Liver (tissue), 9 donors: ENCODE results near the gene SNCAIP. TPM values are rescaled to one million over a fixed set of nuclear protein-coding genes. Genes with fewer than 3 reads are reported as not detected.

ENCODE experiments used
- DNase-seq: peaks from one replicate; pipeline ENCODE4 v3.0.0-alpha.2; 2017; ENCODE audit warnings: low spot score
- H3K27ac ChIP-seq, 2 donors: one replicate each; pipeline ENCODE4 v1.7.0; 2013; ENCODE audit warnings: inconsistent platforms in 2 of 2, low read length in 2 of 2, control low read depth in 1 of 2, low read depth in 1 of 2, mild to moderate bottlenecking in 1 of 2
- H3K27me3 ChIP-seq, 4 donors: one replicate each; pipeline versions ENCODE4 v1.6.1 to v1.7.0; 2013; ENCODE audit warnings: low read length in 3 of 4, inconsistent platforms in 1 of 4, mild to moderate bottlenecking in 1 of 4, moderate library complexity in 1 of 4; ENCODE audit not compliant: control insufficient read depth in 4 of 4, insufficient read depth in 4 of 4
- H3K36me3 ChIP-seq, 4 donors: one replicate each; pipeline versions ENCODE4 v1.6.1 to v1.7.0; 2013; ENCODE audit warnings: low read length in 3 of 4, mild to moderate bottlenecking in 3 of 4, low read depth in 1 of 4, moderate library complexity in 1 of 4; ENCODE audit not compliant: control insufficient read depth in 4 of 4, insufficient read depth in 3 of 4
- H3K4me1 ChIP-seq, 4 donors: one replicate each; pipeline versions ENCODE4 v1.6.1 to v1.7.0; 2013; ENCODE audit warnings: low read length in 3 of 4, mild to moderate bottlenecking in 3 of 4, moderate library complexity in 1 of 4; ENCODE audit not compliant: control insufficient read depth in 4 of 4, insufficient read depth in 4 of 4
- H3K4me3 ChIP-seq, 3 donors: one replicate each; pipeline versions ENCODE4 v1.6.1 to v1.7.0; 2013; ENCODE audit warnings: low read length in 3 of 3, control low read depth in 1 of 3, low read depth in 1 of 3, mild to moderate bottlenecking in 1 of 3
- H3K9ac ChIP-seq, 2 donors: one replicate each; pipeline ENCODE4 v1.7.0; 2013; ENCODE audit warnings: low read length in 2 of 2, mild to moderate bottlenecking in 2 of 2, moderate library complexity in 2 of 2, control low read depth in 1 of 2, low read depth in 1 of 2
- H3K9me3 ChIP-seq, 4 donors: one replicate each; pipeline versions ENCODE4 v1.6.1 to v1.7.0; 2013; ENCODE audit warnings: low read length in 3 of 4; ENCODE audit not compliant: control insufficient read depth in 4 of 4
- CTCF ChIP-seq: fragments of 150-350 bp; IDR thresholded peaks from 2 replicates; pipeline ENCODE4 v1.5.1; 2017; ENCODE audit warnings: improper control_type of control experiment, low read depth, low read length; ENCODE audit not compliant: missing input control
- EGR1 ChIP-seq, 2 donors: IDR thresholded peaks; 2 replicates each; pipeline ENCODE4 v1.6.1; 2016 to 2018; ENCODE audit warnings: antibody characterized with exemption in 2 of 2, low read depth in 2 of 2
- GABPA ChIP-seq, 2 donors: IDR thresholded peaks in 1 of 2; conservative IDR thresholded peaks in 1 of 2; 2 replicates each; pipeline ENCODE4 v1.6.1; 2016; ENCODE audit warnings: antibody characterized with exemption in 2 of 2, mild to moderate bottlenecking in 1 of 2, moderate library complexity in 1 of 2
- HNF4A ChIP-seq, 2 donors: conservative IDR thresholded peaks; 2 replicates each; pipeline ENCODE4 v1.6.1; 2016; ENCODE audit warnings: antibody characterized with exemption in 2 of 2, mild to moderate bottlenecking in 2 of 2
- JUND ChIP-seq, 2 donors: IDR thresholded peaks; 2 replicates each; pipeline ENCODE4 v1.6.1; 2016; ENCODE audit warnings: antibody characterized with exemption in 2 of 2
- MAX ChIP-seq: IDR thresholded peaks from 2 replicates; pipeline ENCODE4 v1.6.1; 2016; ENCODE audit warnings: antibody characterized with exemption
- NR2F2 ChIP-seq: IDR thresholded peaks from 2 replicates; pipeline ENCODE4 v1.6.1; 2016; ENCODE audit warnings: antibody characterized with exemption
- RAD21 ChIP-seq, 2 donors: IDR thresholded peaks; 2 replicates each; pipeline ENCODE4 v1.6.1; 2016; ENCODE audit warnings: antibody characterized with exemption in 2 of 2, mild to moderate bottlenecking in 2 of 2
- REST ChIP-seq: IDR thresholded peaks from 2 replicates; pipeline ENCODE4 v1.6.1; 2016; ENCODE audit warnings: antibody characterized with exemption, mild to moderate bottlenecking
- SP1 ChIP-seq: IDR thresholded peaks from 2 replicates; pipeline ENCODE4 v1.6.1; 2018; ENCODE audit warnings: antibody characterized with exemption, mild to moderate bottlenecking
- YY1 ChIP-seq: IDR thresholded peaks from 2 replicates; pipeline ENCODE4 v1.6.1; 2016; ENCODE audit warnings: antibody characterized with exemption, mild to moderate bottlenecking
- ZBTB33 ChIP-seq: IDR thresholded peaks from 2 replicates; pipeline ENCODE4 v1.6.1; 2016; ENCODE audit warnings: antibody characterized with exemption
- WGBS: extraction: QIAGEN DNeasy Blood & Tissue Kit; methylation state at CpG from one replicate; pipeline ENCODE4 v1.1.7; 2013; 5-methylcytosine and 5-hydroxymethylcytosine counted together
- polyA plus RNA-seq, 2 donors: library from polyadenylated mRNA; stranded (reverse) in 1 of 2; unstranded in 1 of 2; fragments of 200-250 nt in 1 of 2; fragments of >200 nt in 1 of 2; fragmentation: Nextera tagmentation in 1 of 2; extraction: Ambion mirVana in 1 of 2; gene quantifications; one replicate each; pipeline versions ENCODE4 v1.2.1 to v1.2.3, GENCODE V29; 2013 to 2015
- total RNA-seq, 2 donors: library from RNA; depleted of rRNA; stranded (reverse); fragments of >200 nt; gene quantifications; one replicate each; pipeline ENCODE4 v1.2.3, GENCODE V29; 2014
- donor health status: healthy.
- donor health status: healthy.
- donor health status: healthy.
- donor health status: healthy.
- donor health status: healthy.

The SNCAIP gene
- total and polyA plus RNA-seq, 4 donors = 0.17 to 2.1 (median 0.74) TPM

- Histone ChIP-seq H3K9me3 (no peaks in the 10 kb centered on the region), H3K27ac (no peak overlapping the region), H3K27me3 (no peaks in the 10 kb centered on the region), H3K36me3 (no peaks in the 10 kb centered on the region), H3K4me1 (no peaks in the 10 kb centered on the region), H3K9ac (no peak overlapping the region), H3K4me3 (no peak overlapping the region)
- WGBS = 81% methylated on average over 3 of the region's 3 CpGs
- TF ChIP-seq JUND (IDR thresholded peaks at IDR 0.05) = no peak
- no peak for TF ChIP-seq NR2F2
- TF ChIP-seq MAX = no peak
- no peak for TF ChIP-seq ZBTB33
- TF ChIP-seq GABPA (IDR thresholded peaks at IDR 0.05 in 1 of 2, conservative IDR thresholded peaks at IDR 0.05 in 1 of 2) = no peak
- TF ChIP-seq REST = no peak
- TF ChIP-seq HNF4A (conservative IDR thresholded peaks at IDR 0.05) = no peak
- TF ChIP-seq SP1 = no peak
- no peak for DNase-seq
Observed at GRCh38 chr5:122350496-122350895, 38.5 kb downstream of the SNCAIP start.

- no peak for DNase-seq
- no peaks in the 10 kb centered on the region for H3K9me3 ChIP-seq
- no peaks in the 10 kb centered on the region for H3K4me1 ChIP-seq
- no peaks in the 10 kb centered on the region for H3K27me3 ChIP-seq
- no peak for TF ChIP-seq HNF4A (conservative IDR thresholded peaks at IDR 0.05)
- no peak for TF ChIP-seq CTCF
- TF ChIP-seq SP1 = no peak
- TF ChIP-seq RAD21 (IDR thresholded peaks at IDR 0.05) = no peak
- no peak for TF ChIP-seq GABPA (IDR thresholded peaks at IDR 0.05 in 1 of 2, conservative IDR thresholded peaks at IDR 0.05 in 1 of 2)
- TF ChIP-seq EGR1 (IDR thresholded peaks at IDR 0.05; ENCODE audit: low read depth in 2 of 2) = no peak
- no peak for TF ChIP-seq REST
- no peak for TF ChIP-seq MAX
- no peak for TF ChIP-seq YY1
- no peak for TF ChIP-seq ZBTB33
- no peaks in the 10 kb centered on the region for H3K36me3 ChIP-seq
- WGBS = 82% methylated on average over 4 of the region's 4 CpGs
- H3K9ac ChIP-seq = no peak overlapping the region
- H3K27ac ChIP-seq = no peak overlapping the region
- H3K4me3 ChIP-seq = no peak overlapping the region
Observed at GRCh38 chr5:122351416-122352157, 39.5 kb downstream of the SNCAIP start.
